CD14-positive monocyte (primary cell): ENCODE measurements around the gene KIF24. TPM values are rescaled to one million over a fixed set of nuclear protein-coding genes. Genes with fewer than 3 reads are reported as not detected.

Experiments
- DNase-seq, 3 donors: peaks; one replicate each; pipeline ENCODE4 v3.0.0-alpha.2; 2011 to 2022
- H2AFZ ChIP-seq: 2 replicates; pipeline ENCODE4 v1.6.0; 2012; ENCODE audit warnings: mild to moderate bottlenecking, low read depth, low read length, inconsistent platforms; ENCODE audit not compliant: insufficient read depth, poor library complexity, severe bottlenecking
- H3K27ac ChIP-seq, 2 donors: 1 replicate in 1 of 2; 2 replicates in 1 of 2; pipeline ENCODE4 v1.5.1; 2012 to 2013; ENCODE audit warnings: low read length in 2 of 2, control low read depth in 1 of 2, inconsistent platforms in 1 of 2, low read depth in 1 of 2, mild to moderate bottlenecking in 1 of 2
- H3K27me3 ChIP-seq, 2 donors: one replicate each; pipeline versions ENCODE4 v1.6.0 to v1.6.1; 2011 to 2013; ENCODE audit warnings: low read length in 2 of 2; ENCODE audit not compliant: control insufficient read depth in 2 of 2, insufficient read depth in 2 of 2
- H3K36me3 ChIP-seq, 2 donors: replicated peaks in 1 of 2; 1 replicate in 1 of 2; 2 replicates in 1 of 2; pipeline versions ENCODE4 v1.5.1 to v1.6.1; 2012 to 2013; ENCODE audit warnings: low read length in 2 of 2, control low read depth in 1 of 2, inconsistent platforms in 1 of 2, mild to moderate bottlenecking in 1 of 2; ENCODE audit not compliant: insufficient read depth in 2 of 2, control insufficient read depth in 1 of 2
- H3K4me1 ChIP-seq, 2 donors: 1 replicate in 1 of 2; 2 replicates in 1 of 2; pipeline versions ENCODE4 v1.5.1 to v1.6.1; 2012 to 2013; ENCODE audit warnings: low read length in 2 of 2, control low read depth in 1 of 2, inconsistent platforms in 1 of 2, mild to moderate bottlenecking in 1 of 2, moderate library complexity in 1 of 2; ENCODE audit not compliant: insufficient read depth in 2 of 2, control insufficient read depth in 1 of 2
- H3K4me2 ChIP-seq: replicated peaks from 2 replicates; pipeline ENCODE3; 2012; ENCODE audit warnings: low read length, moderate library complexity, mild to moderate bottlenecking; ENCODE audit not compliant: poor library complexity, severe bottlenecking; ENCODE audit errors: extremely low read depth
- H3K4me3 ChIP-seq, 3 experiments: fragments of 200-600 bp in 1 of 3; sonication (generic) in 1 of 3; replicated peaks in 1 of 3; 1 replicate in 2 of 3; 2 replicates in 1 of 3; pipeline ENCODE4 v1.5.1; 2011 to 2013; ENCODE audit warnings: low read length in 3 of 3, mild to moderate bottlenecking in 3 of 3, control low read depth in 2 of 3, low read depth in 2 of 3, inconsistent platforms in 1 of 3, moderate library complexity in 1 of 3
- H3K79me2 ChIP-seq: 2 replicates; pipeline ENCODE4 v1.6.0; 2012; ENCODE audit warnings: mild to moderate bottlenecking, control low read depth, inconsistent platforms, low read length, moderate library complexity; ENCODE audit not compliant: insufficient read depth
- H3K9ac ChIP-seq: 2 replicates; pipeline ENCODE4 v1.6.0; 2017; ENCODE audit warnings: low read length, mild to moderate bottlenecking; ENCODE audit not compliant: insufficient read depth, poor library complexity, severe bottlenecking
- H3K9me3 ChIP-seq, 2 donors: replicated peaks in 1 of 2; 1 replicate in 1 of 2; 2 replicates in 1 of 2; pipeline versions ENCODE4 v1.5.1 to v1.6.1; 2012 to 2013; ENCODE audit warnings: low read length in 2 of 2, control low read depth in 1 of 2; ENCODE audit not compliant: control insufficient read depth in 1 of 2, insufficient read depth in 1 of 2
- H4K20me1 ChIP-seq: 2 replicates; pipeline ENCODE4 v1.6.0; 2012; ENCODE audit warnings: mild to moderate bottlenecking, low read length, control low read depth, moderate library complexity; ENCODE audit not compliant: insufficient read depth
- H3K27ac Mint-ChIP-seq, 7 donors: one replicate each; pipeline ENCODE4 v1.8.0; 2020; ENCODE audit warnings: mild to moderate bottlenecking in 7 of 7, mixed read lengths in 7 of 7, moderate library complexity in 6 of 7, inconsistent platforms in 2 of 7
- H3K27me3 Mint-ChIP-seq, 3 donors: one replicate each; pipeline ENCODE4 v1.8.0; 2021 to 2022; ENCODE audit warnings: low read depth in 3 of 3, mild to moderate bottlenecking in 3 of 3, mixed read lengths in 3 of 3, moderate library complexity in 3 of 3, inconsistent platforms in 1 of 3
- H3K36me3 Mint-ChIP-seq, 2 donors: one replicate each; pipeline ENCODE4 v1.8.0; 2020; ENCODE audit warnings: mixed read lengths in 2 of 2, inconsistent platforms in 1 of 2, mild to moderate bottlenecking in 1 of 2
- H3K4me1 Mint-ChIP-seq: one replicate; pipeline ENCODE4 v1.8.0; 2020; ENCODE audit warnings: mild to moderate bottlenecking, mixed read lengths
- H3K4me3 Mint-ChIP-seq, 2 donors: one replicate each; pipeline ENCODE4 v1.8.0; 2020; ENCODE audit warnings: mild to moderate bottlenecking in 2 of 2, mixed read lengths in 2 of 2, moderate library complexity in 1 of 2
- H3K9me3 Mint-ChIP-seq, 7 donors: one replicate each; pipeline ENCODE4 v1.8.0; 2020 to 2022; ENCODE audit warnings: mixed read lengths in 7 of 7, mild to moderate bottlenecking in 6 of 7, moderate library complexity in 6 of 7, inconsistent platforms in 2 of 7
- WGBS: methylation state at CpG from one replicate; pipeline ENCODE4 v1.1.5; 2013; ENCODE audit warnings: missing lambda C conversion rate; ENCODE audit not compliant: insufficient coverage; 5-methylcytosine and 5-hydroxymethylcytosine counted together
- intact Hi-C, 2 donors: fragments of 100-400 bp; cut with micrococcal nuclease; formaldehyde crosslinking; loops; one replicate each; pipeline versions ENCODE4 v1.15.0 to v1.15.1; 2023
- polyA plus RNA-seq, 3 donors: library from polyadenylated mRNA; depleted of rRNA in 1 of 3; unstranded in 2 of 3; stranded (reverse) in 1 of 3; fragments of 300-500 nt in 2 of 3; fragments of >200 nt in 1 of 3; fragmentation: Illumina TruSeq in 2 of 3; gene quantifications; 1 replicate in 2 of 3; 2 replicates in 1 of 3; pipeline ENCODE4 v1.2.3, GENCODE V29; 2012 to 2021
- TF ChIP-seq, protein P1 (sequence below): fragments of 200-600 bp; IDR thresholded peaks from one replicate; pipeline ENCODE4 v1.8.0; 2022; ENCODE audit warnings: antibody characterized with exemption, mild to moderate bottlenecking

Gene KIF24
- polyA plus RNA-seq, 3 donors, result 0.13 to 0.31 TPM; not detected in 1

GRCh38 chr9:34374905-34375552 lies 46.0 kb upstream of the KIF24 start:
- H3K27ac Mint-ChIP-seq, result no peak overlapping the region
- Histone ChIP-seq H4K20me1 (no peaks in the 10 kb centered on the region), H3K9ac (no peak overlapping the region), H3K79me2 (no peaks in the 10 kb centered on the region), H3K27me3 (peaks cover 0 to 10% of the 10 kb centered on the region in 2 donors), H3K4me1 (peaks cover 22 to 30% of the 10 kb centered on the region in 2 donors), H3K36me3 (no peaks in the 10 kb centered on the region), H3K9me3 (peaks cover 15 to 22% of the 10 kb centered on the region in 2 donors), H3K27ac (no peak overlapping the region), H3K4me2 (no peak overlapping the region), H2AFZ (no peak overlapping the region), H3K4me3 (no peak overlapping the region)
- TF ChIP-seq, protein P1, sequence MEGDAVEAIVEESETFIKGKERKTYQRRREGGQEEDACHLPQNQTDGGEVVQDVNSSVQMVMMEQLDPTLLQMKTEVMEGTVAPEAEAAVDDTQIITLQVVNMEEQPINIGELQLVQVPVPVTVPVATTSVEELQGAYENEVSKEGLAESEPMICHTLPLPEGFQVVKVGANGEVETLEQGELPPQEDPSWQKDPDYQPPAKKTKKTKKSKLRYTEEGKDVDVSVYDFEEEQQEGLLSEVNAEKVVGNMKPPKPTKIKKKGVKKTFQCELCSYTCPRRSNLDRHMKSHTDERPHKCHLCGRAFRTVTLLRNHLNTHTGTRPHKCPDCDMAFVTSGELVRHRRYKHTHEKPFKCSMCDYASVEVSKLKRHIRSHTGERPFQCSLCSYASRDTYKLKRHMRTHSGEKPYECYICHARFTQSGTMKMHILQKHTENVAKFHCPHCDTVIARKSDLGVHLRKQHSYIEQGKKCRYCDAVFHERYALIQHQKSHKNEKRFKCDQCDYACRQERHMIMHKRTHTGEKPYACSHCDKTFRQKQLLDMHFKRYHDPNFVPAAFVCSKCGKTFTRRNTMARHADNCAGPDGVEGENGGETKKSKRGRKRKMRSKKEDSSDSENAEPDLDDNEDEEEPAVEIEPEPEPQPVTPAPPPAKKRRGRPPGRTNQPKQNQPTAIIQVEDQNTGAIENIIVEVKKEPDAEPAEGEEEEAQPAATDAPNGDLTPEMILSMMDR, result no peak
- H3K27me3 Mint-ChIP-seq, result peaks cover 14 to 34% (median 17%) of the 10 kb centered on the region in 3 donors
- intact Hi-C loops, result loop anchor here (5.0 kb wide), 3 partner anchors 43 to 147 kb away; partner anchors contain the start of genes DNAI1 (in 1 of the 2), ENHO (in 1 of the 2) and FAM219A (in 1 of the 2)
- H3K36me3 Mint-ChIP-seq, result peaks cover 0 to 5% of the 10 kb centered on the region in 2 donors
- H3K4me3 Mint-ChIP-seq, result no peak overlapping the region
- H3K9me3 Mint-ChIP-seq, result peaks cover 7 to 21% (median 18%) of the 10 kb centered on the region in 7 donors
- peaks cover 25% of the 10 kb centered on the region for H3K4me1 Mint-ChIP-seq
- no peak for DNase-seq
- 74% methylated on average over 3 of the region's 5 CpGs for WGBS

DNA sequence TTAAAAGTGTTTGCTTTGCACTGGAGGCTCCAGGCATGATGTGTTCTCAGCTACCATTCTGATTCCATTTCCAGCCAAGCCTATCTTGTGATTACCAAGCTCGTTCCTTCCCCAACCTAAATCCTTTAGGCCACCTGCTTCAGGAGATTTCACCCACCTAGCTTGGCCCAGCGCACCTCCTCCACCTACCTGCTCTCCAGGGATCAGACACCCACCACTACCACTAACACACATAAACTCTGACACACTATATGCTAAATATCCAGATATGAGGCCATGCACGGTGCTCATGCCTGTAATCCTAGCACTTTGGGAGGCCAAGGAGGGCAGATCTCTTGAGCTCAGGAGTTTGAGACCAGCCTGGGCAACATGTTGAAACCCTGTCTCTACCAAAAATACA lies 45.3 kb upstream of the KIF24 start:
- H3K36me3 Mint-ChIP-seq, result peaks cover 0 to 5% of the 10 kb centered on the region in 2 donors
- H3K27me3 Mint-ChIP-seq, result peaks cover 14 to 28% (median 17%) of the 10 kb centered on the region in 3 donors
- H3K4me3 Mint-ChIP-seq, result no peak overlapping the region
- no peak overlapping the region for H3K27ac Mint-ChIP-seq
- TF ChIP-seq, protein P1, result no peak
- Histone ChIP-seq H3K27ac (no peak overlapping the region), H3K4me1 (peaks cover 16 to 23% of the 10 kb centered on the region in 2 donors), H3K4me3 (no peak overlapping the region), H3K4me2 (no peak overlapping the region), H3K79me2 (no peaks in the 10 kb centered on the region), H3K9ac (no peak overlapping the region), H4K20me1 (no peaks in the 10 kb centered on the region), H3K27me3 (peaks cover 0 to 7% of the 10 kb centered on the region in 2 donors), H3K36me3 (no peaks in the 10 kb centered on the region), H2AFZ (no peak overlapping the region), H3K9me3 (peaks cover 15 to 22% of the 10 kb centered on the region in 2 donors)
- peaks cover 18% of the 10 kb centered on the region for H3K4me1 Mint-ChIP-seq
- whole genome bisulfite sequencing, result 100% methylated on average over 2 of the region's 3 CpGs
- intact Hi-C loops, result no loop called here
- H3K9me3 Mint-ChIP-seq, result peaks cover 7 to 21% (median 18%) of the 10 kb centered on the region in 7 donors
- DNase-seq, result no peak
